Activated gamma-delta T cell (primary cell): ENCODE data around the gene PVR.
"Not testable (repeated sequence)": the region's sequence is repeated elsewhere in the genome, so short reads cannot be mapped to it uniquely, and the experiment has no call there.

Source experiments
- DNase-seq: peaks from one replicate; lab custom pipeline; 2025; lab: John Stamatoyannopoulos, UW

PVR gene

DNA sequence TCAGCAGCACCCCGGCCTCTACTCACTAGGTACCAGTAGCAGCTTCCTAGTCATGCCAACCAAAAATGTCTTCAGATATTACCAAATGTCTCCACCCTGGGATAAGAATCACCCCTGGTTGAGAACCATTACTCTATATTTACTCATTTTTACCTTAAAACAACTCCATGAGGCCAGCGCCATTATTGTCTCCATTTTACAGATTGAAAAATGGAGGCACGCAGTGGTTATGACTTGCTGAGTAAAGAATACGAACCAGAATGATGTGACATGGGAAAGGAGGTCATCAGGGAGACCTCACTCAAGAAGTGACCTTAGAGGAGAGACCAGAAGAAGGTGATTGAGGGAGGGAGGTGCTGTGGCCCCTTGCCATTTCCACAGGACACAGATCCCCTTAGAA, 29.8 kb downstream of the PVR start:
- no peak for DNase-seq

DNA sequence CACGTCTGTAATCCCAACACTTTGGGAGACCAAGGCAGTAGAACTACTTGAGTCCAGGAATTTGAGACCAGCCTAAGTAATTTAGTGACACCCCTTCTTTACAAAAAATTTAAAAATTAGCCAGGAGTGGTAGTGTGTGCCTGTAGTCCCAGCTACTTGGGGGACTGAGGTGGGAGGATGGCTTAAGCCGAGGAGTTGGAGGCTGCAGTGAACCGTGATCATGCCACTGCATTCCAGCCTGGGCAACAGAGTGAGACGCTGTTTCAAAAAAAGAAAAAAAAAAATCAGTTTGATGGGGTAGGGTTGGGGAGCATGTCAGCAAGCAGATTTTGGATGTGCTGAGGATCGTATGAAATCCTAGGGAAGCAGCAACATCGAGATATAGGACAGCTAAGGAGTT, 31.8 kb downstream of the PVR start:
- no peak for DNase-seq

DNA sequence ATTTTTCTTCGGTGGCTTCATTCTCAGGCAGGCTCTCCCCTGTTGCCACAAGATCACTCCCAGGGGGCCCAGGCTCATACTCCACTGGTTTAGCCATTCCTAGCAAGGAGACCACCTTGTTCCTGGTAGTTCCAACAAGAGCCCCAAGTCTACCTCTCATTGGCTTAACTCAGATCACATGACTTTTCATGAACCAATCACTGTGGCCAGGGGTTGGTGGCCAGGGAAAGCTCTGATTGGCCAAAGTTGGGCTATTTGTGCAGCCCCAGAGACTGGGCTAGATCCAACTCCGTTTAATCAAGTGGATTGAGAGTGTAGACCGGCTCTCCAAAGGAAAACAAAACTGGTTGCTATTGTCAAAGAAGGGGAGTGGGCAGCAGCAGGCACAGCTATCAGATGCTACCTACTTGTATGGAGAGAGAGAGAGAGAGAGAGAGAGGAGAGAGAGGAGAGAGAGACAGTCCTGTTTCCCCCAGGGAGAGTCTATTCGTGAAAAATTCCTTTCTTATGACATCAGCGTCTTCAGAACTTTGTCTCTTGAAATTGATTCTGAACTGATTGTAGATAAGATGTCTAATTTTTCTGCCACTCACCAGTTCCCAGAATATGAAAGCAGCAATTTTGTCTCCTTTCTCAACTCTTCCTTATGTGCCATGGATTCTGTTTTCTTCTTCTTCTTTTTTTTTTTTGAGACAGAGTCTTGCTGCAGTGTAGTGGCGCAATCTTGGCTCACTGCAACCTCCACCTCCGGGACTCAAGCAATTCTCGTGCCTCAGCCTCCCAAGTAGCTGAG, 33.5 kb downstream of the PVR start:
- DNase-seq: no peak

DNA sequence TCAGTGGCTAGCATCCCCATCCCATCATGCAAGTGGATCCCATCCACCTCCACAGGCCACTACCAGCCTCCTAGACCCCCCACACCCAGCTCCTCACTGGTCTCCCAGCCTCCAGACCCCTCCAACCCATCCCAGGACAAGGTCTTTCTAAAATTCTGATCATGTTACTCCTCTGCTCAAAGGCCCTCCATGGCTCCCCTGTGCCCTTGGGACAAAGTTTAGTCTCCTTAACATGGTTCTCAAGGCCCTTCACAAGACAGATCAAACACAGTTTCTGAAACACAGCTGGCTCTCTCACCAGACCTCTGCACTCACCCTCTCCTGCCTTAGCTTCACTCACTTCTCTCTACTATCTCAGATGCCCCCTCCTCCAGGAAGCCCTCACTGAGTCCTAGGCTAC, 36.8 kb downstream of the PVR start:
- DNase-seq: no peak

DNA sequence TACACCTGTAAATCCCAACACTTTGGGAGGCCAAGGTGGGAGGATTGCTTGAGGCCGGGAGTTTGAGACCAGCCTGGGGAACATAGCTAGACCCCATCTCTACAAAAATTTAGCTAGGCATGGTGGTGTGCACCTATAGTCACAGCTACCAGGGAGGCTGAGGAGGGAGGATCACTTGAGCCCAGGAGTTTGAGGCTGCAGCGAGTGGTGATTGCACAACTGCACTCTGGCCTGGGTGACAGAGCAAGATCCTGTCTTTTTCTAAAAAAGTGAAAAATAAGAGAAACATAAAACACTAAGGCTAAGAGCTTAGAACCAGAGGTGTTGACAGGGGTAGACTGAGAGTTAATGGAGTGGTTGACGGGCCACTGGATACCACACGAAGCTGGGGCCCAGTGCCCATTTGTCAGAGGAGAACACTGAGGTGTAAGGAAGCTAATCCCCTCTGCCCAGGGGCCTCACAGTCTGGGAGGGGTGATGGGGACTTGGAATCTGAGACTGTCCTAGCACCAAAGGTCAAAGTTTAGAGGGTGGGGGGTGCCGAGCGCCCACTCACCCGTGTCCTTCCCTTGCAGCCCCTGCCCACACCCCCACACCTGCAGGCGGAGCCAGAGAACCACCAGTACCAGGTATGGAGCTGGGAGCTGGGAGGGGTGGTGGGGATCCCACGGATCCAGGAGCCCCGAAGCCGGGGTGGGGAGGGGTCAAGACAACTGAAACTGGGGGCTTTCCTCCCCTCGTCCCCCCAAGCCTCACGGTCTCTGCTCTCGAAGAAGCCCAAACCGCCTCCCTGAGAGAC, 38.5 kb downstream of the PVR start:
- no peak for DNase-seq

DNA sequence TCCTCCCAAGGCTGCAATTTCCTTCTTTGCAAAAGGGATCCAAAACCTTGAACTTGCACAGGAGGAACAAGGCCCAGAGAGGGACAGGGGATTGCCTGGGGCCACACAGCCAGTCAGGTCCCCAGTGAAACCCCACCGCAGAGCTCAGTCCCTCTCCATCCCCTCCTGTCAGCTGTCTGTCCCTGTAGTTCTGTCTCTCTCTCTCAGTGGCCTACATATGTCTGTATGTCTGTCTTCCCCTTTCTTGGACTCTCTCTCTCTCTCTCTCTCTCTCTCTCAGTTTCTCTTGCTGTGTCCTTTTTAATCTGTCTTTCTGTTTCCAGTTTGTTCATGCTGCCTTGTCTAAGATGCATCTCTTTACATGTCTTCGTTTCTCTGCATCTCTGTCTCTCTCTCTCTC, 39.1 kb downstream of the PVR start:
- no peak for DNase-seq

DNA sequence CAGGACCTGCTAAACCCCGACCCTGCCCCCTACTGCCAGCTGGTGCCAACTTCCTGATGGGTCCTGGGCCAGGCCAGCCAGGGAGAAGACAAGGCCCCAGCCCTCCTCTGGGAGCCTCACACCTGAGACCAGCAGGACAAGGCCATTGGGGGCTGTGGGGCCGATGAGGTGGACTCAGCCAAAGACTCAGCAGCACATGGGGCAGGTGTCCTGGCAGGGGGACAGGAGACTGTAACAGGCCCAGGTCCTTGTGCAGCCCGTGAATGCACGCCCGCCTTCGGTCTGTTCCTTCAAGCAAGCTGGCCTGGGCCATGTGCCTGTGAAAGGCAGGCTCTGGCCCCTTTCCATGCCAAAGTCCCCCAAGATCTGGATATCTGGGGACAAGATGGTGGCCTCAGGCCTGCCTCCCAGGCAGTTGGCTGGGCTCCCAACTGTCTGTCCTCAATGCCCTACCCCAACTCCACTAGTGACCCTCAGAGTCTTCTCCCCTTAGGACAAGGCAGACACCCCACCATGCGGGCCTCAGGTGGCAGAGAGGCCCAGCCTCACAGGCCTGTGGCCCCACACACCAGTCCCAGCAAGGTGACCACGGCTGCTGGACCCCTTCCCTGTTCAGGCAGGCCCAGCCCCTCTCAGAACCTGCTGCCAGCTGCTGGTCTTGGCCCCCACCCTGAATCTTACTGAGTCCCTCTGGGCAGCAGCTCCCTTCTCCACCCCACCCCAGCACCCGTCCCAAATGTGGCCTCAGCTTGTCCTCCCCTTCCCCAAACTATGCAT, 39.9 kb downstream of the PVR start:
- DNase-seq: no peak

DNA sequence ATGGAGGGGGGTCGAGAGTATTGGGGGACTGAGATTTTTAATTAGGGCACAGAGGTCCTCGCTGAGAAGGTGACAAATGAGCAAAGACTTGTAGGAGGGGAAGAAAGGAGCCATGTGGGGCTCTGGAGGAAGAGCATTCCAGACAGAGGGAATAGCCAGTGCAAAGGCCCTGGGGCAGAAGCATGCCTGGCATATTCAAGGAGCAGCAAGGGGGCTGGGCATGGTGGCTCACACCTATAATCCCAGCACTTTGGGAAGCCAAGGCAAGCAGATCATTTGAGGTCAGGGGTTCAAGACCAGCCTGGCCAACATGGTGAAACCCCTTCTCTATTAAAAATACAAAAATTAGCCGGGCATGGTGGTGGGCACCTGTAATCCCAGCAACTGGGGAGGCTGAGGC, 40.7 kb downstream of the PVR start:
- not testable (repeated sequence) for DNase-seq

DNA sequence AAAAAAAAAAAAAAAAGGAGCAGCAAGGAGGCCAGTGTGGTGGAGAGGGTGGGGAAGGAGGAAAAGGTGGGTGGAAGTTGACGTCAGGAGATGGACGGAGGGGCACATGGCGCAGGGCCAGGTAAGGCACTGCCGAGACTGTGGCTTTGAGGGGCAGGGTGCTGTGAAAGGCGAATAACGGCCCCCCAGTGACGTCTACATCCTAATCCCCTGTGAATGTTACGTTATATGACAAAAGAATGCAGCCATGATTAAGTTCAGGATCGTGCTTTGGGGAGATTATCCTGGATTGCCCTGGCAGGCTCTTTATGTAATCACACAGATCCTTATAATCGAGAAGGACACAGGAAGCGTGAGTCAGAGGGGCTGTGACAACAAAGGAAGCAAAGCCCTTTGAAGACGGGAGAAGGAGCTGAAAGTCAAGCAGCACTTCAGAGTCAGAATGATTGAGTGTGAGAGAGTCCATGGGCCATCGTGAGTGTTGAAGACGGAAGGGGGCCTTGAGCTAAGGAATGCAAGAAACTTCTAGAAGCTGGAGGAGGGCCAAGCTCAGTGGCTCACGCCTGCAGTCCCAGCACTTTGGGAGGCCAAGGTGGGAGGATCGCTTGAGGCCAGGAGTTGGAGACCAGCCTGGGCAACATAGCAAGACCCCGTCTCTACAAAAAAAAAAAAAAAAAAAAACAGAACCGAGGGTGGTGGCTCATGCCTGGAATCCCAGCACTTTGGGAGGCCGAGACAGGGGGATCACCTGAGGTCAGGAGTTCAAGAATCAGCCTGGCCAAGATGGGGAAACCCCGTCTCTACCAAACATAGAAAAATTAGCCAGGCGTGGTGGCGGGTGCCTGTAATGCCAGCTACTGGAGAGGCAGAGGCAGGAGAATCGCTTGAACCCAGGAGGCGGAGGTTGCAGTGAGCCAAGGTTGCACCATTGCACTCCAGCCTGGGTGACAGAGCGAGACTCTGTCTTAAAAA, 41.5 kb downstream of the PVR start:
- DNase-seq: no peak

DNA sequence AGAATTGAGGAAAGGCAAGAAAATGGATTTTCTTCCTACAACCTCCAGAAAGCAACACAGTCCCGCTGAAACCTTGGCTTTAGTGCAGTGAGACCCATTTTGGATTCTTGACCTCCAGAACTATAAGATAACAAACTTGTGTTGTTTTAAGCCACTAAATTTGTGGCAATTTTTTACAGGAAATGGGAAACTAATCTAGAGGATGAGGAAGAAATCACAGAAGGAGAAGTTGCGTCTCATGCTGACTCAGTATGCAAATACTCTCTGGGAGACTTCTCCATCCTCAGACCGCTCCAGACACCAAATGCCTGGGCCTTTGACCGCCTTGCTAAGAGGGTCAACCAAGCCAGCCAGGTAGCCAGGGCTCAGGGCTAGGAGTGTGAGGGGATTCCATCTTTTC, 42.2 kb downstream of the PVR start:
- DNase-seq: no peak

DNA sequence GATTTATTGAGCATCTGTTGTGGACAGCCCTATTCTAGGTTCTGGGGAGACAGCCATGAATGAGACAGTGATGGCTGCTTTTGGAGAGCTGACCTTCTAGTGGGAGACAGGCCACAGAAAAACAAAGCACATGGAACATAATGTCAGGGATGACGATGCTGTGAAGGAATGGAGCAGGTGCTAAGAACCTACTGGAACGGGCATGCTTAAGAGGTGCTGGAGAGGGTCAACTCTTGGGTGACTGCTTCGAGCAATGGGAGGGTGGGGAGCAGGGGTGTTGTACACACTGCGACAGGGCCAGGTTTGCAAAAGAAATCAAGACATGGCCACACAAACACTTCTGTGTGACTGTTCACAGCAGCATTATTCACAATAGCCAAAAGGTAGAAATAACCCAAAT, 43.2 kb downstream of the PVR start:
- no peak for DNase-seq

DNA sequence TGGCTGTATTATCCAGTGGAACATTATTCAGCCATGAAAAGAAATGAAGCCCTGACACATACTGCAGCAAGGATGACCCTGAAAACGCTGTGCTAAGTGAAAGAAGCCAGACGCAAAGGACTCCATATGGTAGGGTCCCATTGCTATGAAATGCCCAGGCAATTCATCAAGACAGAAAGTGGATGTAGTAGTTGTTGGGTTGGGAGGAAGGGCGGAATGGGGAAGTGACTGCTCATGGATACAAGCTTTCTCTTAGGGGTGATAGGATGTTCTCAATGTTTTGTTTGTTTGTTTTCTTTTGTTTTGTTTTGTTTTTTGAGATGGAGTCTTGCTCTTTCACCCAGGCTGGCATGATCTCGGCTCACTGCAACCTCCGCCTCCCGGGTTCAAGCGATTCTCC, 44.2 kb downstream of the PVR start:
- DNase-seq: no peak

DNA sequence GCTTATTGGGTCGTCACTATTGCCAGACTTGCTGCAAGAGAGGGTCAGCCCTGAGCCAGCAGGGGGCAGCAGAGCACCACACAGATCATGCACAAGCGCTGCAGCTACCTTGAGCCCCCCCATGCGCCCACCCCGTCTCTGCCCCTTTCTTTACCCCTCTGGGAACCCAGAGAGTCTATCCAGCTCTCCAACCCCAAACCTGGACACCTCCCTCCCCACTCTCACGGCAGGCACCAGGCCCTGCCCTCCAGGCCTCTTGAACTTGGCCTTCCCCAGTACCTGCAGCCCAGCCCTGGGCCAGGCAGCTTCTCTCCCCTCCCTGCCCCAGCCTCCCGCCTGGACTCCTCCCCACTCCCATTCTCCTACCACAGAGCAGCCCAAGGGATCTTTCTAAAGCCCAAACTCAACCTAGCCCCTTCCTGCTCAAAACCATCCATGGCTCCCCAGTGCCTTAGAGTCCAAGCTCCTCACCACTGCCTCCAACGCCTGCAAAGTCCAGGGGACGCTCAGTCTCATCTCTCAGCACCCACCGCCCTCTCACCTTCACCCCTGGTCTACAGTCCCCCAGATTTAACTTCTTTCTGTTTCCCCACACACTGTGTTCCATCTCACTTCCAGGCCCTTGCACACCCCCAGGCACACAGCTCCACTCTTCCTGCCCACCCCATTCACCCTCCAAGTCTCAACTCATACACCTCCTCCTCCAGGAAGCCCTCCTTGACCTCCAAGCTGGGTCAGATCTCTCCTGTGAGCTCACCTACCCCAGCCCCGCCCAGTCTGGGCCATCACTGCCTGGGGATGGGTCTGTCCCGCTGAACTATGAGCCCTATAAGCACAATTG, 45.8 kb downstream of the PVR start:
- DNase-seq: no peak

DNA sequence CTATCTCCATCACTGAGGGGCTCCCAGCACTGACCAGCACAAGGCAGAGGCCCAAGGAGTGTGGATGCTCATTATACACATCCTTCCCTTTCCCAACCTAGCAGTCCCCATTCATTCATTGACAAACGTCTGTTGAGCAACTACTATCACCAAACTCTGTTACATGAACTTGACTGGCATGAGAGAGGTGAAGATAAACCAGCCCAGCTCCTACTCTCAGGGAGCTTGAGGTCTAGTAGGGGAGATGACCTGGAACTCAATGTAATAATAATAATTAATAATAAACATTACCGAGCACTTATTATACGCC, 46.4 kb downstream of the PVR start:
- DNase-seq: no peak

DNA sequence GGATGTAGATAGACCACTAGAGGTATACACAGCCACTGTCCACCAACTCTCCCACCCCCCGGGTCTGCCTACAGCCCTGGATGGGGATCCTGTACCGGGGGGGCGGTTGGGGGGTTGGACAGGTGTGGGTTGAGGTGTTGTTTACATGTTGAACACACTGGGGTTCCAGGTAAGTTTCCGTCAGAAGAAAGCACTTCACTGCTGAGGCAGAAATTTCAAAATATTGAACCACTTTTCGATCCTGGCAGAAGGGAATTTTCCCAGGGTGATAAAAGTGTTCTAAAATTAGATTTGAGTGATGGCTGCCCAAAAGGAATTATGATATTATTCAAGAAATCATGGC, 48.6 kb downstream of the PVR start:
- no peak for DNase-seq

DNA sequence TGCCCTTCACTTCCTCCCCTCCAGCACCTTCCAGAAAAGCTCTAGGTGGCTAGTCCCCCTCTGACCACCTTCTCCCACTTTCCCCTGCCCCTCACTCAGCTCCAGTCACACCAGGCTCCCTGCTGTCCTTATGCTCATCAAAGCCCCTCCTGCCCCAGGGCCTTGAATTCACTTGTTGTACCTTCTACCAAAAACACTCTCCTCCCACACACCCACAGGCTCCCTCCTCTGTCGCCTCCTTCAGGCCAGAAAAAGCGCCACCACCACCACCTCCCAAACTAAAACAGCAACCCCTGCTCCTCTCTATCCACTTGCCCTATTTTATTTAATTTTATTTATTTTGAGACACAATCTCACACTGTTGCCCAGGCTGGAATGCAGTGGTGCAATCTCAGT, 50.5 kb downstream of the PVR start:
- DNase-seq: no peak

DNA sequence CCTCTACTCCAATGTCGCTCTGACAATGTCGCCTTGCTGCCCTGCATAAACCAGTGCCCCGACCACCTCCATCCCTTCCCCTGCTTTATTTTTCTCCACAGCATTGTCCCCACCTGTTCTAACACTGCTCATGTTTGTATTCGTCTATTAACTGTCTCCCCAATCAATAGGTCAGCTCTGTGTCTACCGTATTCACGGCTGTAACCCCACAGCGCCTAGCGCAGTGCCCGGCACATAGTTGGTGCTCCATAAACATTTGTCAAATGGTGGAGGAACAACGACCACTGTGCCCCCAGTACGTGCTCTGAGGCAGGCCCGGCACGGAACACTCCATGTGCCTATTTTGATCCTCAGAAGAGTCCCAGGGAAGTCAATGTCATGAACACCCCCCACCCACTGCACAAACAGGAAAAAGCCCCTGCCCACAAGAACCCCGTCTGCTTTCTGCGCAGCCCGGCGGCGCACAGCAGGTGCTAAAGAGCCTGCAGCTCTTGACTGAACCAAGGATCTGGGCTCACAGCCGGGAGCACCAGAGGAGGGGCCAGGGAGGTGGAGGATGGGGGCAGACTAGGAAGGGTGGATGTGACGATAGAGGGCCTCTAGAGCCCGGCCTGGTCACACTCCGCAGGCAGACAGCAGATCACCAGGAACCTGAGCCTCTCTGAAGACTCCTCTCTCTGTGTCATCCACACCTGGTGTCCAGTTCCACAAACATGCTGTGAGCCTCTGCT, 53.4 kb downstream of the PVR start:
- DNase-seq: no peak

DNA sequence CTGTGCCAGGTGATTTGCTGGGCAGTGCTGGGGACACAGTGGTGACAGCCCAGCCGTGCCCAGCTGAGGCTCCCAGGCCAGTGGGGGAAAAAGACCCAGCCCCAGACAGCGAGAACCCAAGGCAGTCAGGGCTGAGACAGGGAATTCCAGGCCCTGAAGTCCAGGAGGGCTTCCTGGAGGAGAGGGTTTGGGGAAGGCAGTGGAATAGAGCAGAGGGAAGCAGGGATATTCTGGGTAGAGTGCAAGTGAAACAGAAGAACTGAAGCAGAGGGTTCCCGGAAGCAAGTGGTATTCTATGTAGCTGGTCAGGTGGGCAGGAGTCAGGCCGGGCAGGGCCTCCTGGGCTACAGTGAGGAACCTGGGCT, 53.9 kb downstream of the PVR start:
- DNase-seq: no peak

DNA sequence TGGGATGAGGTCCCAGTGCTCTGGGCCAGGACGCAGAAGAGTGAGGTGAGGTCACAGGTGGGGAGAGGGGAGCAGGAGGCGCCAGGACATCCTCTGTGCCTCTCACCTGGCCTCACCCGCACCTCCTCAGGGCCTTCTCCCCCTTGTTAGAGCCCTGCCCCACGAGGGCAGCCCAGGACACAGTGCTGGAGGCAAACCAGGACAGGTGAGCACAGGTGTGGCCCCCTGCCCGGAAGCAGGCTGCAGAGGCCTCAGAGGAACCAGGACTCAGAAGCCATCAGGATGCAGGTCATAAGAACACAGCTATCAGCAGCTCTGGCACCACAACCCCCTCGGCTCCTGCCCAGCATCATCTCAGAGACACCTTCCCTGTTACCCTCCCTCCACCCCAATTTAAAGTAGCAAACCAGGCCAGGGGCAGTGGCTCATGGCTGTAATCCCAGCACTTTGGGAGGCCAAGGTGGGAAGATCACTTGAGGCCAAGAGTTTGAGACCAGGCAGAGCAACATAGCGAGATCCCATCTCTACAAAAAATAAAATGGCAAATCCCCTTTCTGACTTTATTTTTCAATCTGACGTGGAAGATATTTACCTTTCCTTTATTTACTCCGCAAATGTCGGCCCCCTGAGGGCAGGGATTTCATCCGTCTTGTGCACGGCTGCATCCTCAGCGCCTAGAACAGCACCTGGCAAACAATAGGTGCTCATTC, 54.9 kb downstream of the PVR start, which contains the start of gene CEACAM16:
Gene CEACAM16 (plus strand): TSS at position 660 of the 710 bp plus-strand sequence. CDS start 2,306 bp downstream, outside the sequence.
- no peak for DNase-seq

DNA sequence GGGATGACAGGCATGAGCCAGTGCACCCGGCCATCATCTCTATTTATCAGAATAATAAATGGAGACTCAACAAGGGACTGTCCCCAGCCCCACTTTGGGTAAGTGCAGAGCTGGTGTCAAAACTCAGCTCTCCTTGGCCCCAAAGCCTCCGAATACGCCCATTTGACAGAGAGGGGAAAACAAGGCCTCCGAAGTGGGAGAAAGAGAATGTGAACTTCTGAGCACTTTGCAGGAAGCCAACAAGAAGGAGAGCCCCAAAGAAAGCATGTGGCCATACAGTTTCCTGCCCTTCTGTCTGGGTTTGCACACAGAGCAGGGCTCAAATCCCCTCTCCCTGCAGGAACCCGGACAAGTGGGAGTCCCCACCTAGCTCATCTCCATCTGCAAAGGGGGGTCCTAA, 56.8 kb downstream of the PVR start:
- no peak for DNase-seq
